ENCODE results near the gene PRR16. TPM values are rescaled to one million over a fixed set of nuclear protein-coding genes. Genes with fewer than 3 reads are reported as not detected.
A peak's percentile ranks its signal among the peaks of the same experiment; 100 is the strongest.
"Not testable (repeated sequence)": the region's sequence is repeated elsewhere in the genome, so short reads cannot be mapped to it uniquely, and the experiment has no call there.

Gene PRR16
- total and polyA plus RNA-seq, 4 experiments from 2014 or later, result not detected

DNA sequence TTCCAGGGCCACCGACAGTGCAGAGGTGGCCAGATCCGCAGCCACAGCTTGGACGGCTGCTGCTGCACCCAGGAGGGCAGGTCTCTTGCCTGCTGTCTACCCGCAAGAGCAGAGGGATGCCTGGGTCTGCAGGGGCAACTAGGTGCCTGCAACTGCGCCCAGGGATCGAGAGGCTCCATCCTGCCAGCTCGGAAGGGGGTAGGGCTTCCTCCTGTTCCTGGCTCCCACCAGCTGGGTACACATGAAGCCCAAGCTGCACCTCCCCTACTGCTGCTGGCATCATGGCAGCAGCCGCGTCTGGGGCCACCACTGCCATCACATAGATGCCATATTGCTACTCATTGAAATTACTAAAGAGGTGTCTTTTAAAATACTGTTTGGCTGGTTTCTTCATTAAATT, 12.7 kb upstream of the PRR16 start:
- Mint-ChIP-seq H3K36me3 (no peaks in the 10 kb centered on the region), H3K27me3 (no peaks in the 10 kb centered on the region), H3K4me3 (no peak overlapping the region), H3K4me1 (no peaks in the 10 kb centered on the region), H3K9me3 (no peaks in the 10 kb centered on the region), H3K27ac (no peak overlapping the region)
- no peaks in the 10 kb centered on the region for H3K36me3 ChIP-seq (ENCODE audit: insufficient read depth, low read length)
- H3K27ac ChIP-seq (ENCODE audit: low read depth, low read length), result no peak overlapping the region
- no peaks in the 10 kb centered on the region for H3K4me1 ChIP-seq (ENCODE audit: insufficient read depth, low read length)
- ChIA-PET POLR2A (ENCODE audit: partially characterized antibody) (no interaction called here), CTCF (ENCODE audit: partially characterized antibody) (no interaction called here)
- intact Hi-C loops (cut with micrococcal nuclease), result no loop called here
- H3K4me3 ChIP-seq (ENCODE audit: low read length in 2 of 2), result no peak overlapping the region
- no peak for DNase-seq
- no peaks in the 10 kb centered on the region for H3K9me3 ChIP-seq (ENCODE audit: control insufficient read depth in 1 of 2, low read length in 2 of 2)
- H3K27me3 ChIP-seq (ENCODE audit: insufficient read depth, low read length), result no peaks in the 10 kb centered on the region

DNA sequence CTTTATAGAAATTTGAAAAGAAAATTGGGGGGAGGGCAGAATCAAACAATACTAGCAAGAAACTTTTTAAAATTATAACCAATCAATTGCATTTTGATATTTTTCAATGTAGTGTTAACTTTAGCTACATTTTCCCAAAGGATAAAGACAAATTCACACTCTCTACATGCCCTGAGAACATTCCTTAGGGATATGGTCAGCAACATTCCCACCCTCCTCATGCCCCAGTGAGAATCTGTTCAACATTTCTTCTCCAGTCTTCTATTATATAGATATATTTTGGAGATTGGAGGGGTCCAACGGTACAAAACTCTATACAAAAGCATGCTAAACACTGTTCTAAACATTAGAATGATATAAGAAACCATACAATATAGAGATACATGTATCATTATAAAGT, 11.6 kb upstream of the PRR16 start:
- POLR2A ChIA-PET (ENCODE audit: partially characterized antibody), result no interaction called here
- no peak for DNase-seq
- Histone ChIP-seq H3K9me3 (ENCODE audit: control insufficient read depth in 1 of 2, low read length in 2 of 2) (no peaks in the 10 kb centered on the region), H3K27ac (ENCODE audit: low read depth, low read length) (no peak overlapping the region), H3K36me3 (ENCODE audit: insufficient read depth, low read length) (no peaks in the 10 kb centered on the region), H3K4me1 (ENCODE audit: insufficient read depth, low read length) (no peaks in the 10 kb centered on the region), H3K27me3 (ENCODE audit: insufficient read depth, low read length) (no peaks in the 10 kb centered on the region), H3K4me3 (ENCODE audit: low read length in 2 of 2) (no peak overlapping the region)
- Mint-ChIP-seq H3K36me3 (no peaks in the 10 kb centered on the region), H3K4me1 (peaks cover 0 to 4% (median 1%) of the 10 kb centered on the region in 4 donors), H3K27ac (no peak overlapping the region), H3K27me3 (no peaks in the 10 kb centered on the region), H3K4me3 (no peak overlapping the region), H3K9me3 (no peaks in the 10 kb centered on the region)
- intact Hi-C loops (cut with micrococcal nuclease), result no loop called here
- CTCF ChIA-PET (ENCODE audit: partially characterized antibody), result no interaction called here

DNA sequence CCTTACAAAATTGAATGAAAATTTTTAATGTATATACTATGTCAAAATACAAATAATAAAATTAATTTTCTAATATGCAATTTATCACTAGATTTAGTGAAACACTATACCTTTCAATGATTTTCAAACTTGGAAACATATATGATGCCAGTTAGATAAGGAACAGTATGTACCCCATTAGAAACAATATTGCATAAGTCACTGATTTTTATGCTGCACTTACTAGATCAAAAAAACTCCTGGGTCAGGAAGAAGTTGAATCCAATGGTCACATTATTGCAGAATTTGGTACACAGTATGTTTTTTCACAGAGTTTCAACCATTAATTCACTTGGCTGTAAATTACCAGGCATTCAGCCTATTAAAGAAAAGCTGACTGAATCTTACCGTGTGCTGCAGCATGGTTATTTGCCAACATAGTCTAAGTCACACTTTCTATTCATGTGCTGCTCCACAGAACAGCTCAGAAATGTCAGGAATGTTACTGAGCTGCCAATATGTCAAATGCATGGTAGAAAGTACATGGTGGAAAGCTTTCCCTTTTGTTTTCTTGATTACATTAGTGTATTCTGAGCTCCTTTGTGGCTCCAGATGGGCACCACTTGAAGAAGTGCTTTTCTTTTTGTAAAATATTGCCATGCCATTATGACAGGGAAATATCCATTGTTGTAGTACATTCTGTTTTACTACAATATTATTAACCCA, 9.9 kb upstream of the PRR16 start:
- no peaks in the 10 kb centered on the region for H3K36me3 ChIP-seq (ENCODE audit: insufficient read depth, low read length)
- Mint-ChIP-seq H3K27me3 (no peaks in the 10 kb centered on the region), H3K36me3 (no peaks in the 10 kb centered on the region), H3K4me3 (no peak overlapping the region), H3K4me1 (peaks cover 0 to 11% (median 1%) of the 10 kb centered on the region in 4 donors), H3K9me3 (no peaks in the 10 kb centered on the region), H3K27ac (no peak overlapping the region)
- CTCF ChIA-PET (ENCODE audit: partially characterized antibody), result interaction anchor here (0.8 kb wide), 1 partner anchor 9 kb away, joined by 3 read pairs; no protein-coding TSS in a partner anchor
- no peaks in the 10 kb centered on the region for H3K27me3 ChIP-seq (ENCODE audit: insufficient read depth, low read length)
- H3K4me3 ChIP-seq (ENCODE audit: low read length in 2 of 2), result no peak overlapping the region
- H3K27ac ChIP-seq (ENCODE audit: low read depth, low read length), result no peak overlapping the region
- no peaks in the 10 kb centered on the region for H3K4me1 ChIP-seq (ENCODE audit: insufficient read depth, low read length)
- intact Hi-C loops (cut with micrococcal nuclease), result no loop called here
- no peak for DNase-seq
- H3K9me3 ChIP-seq (ENCODE audit: control insufficient read depth in 1 of 2, low read length in 2 of 2), result no peaks in the 10 kb centered on the region
- POLR2A ChIA-PET (ENCODE audit: partially characterized antibody), result no interaction called here

DNA sequence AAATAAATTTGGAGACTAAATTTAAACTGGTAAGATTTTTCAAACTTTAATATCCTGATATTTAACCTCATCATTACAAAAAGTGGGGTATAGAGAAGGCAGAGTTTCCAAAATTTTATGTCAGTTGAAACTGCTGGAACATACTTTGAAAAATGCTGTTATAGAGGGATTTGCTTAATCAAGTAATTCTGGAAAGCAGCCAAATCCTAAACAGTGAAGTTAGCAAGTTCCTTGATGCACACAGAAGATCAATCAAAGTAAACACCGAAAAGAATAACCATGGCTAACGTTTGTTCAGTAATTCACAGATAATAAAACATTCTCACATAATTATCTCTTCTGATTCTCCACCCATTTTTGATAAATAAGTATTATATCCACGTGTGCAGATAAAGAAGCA, 8.1 kb upstream of the PRR16 start:
- no peaks in the 10 kb centered on the region for H3K27me3 Mint-ChIP-seq
- H3K4me3 Mint-ChIP-seq, result no peak overlapping the region
- Histone ChIP-seq H3K27ac (ENCODE audit: low read depth, low read length) (no peak overlapping the region), H3K9me3 (ENCODE audit: control insufficient read depth in 1 of 2, low read length in 2 of 2) (no peaks in the 10 kb centered on the region), H3K36me3 (ENCODE audit: insufficient read depth, low read length) (no peaks in the 10 kb centered on the region), H3K4me1 (ENCODE audit: insufficient read depth, low read length) (no peaks in the 10 kb centered on the region), H3K27me3 (ENCODE audit: insufficient read depth, low read length) (no peaks in the 10 kb centered on the region), H3K4me3 (ENCODE audit: low read length in 2 of 2) (no peak overlapping the region)
- CTCF ChIA-PET (ENCODE audit: partially characterized antibody), result no interaction called here
- intact Hi-C loops (cut with micrococcal nuclease), result no loop called here
- no peak overlapping the region for H3K27ac Mint-ChIP-seq
- no peak for DNase-seq
- POLR2A ChIA-PET (ENCODE audit: partially characterized antibody), result no interaction called here
- no peaks in the 10 kb centered on the region for H3K9me3 Mint-ChIP-seq
- no peaks in the 10 kb centered on the region for H3K36me3 Mint-ChIP-seq
- peaks cover 0 to 11% (median 1%) of the 10 kb centered on the region in 4 donors for H3K4me1 Mint-ChIP-seq

DNA sequence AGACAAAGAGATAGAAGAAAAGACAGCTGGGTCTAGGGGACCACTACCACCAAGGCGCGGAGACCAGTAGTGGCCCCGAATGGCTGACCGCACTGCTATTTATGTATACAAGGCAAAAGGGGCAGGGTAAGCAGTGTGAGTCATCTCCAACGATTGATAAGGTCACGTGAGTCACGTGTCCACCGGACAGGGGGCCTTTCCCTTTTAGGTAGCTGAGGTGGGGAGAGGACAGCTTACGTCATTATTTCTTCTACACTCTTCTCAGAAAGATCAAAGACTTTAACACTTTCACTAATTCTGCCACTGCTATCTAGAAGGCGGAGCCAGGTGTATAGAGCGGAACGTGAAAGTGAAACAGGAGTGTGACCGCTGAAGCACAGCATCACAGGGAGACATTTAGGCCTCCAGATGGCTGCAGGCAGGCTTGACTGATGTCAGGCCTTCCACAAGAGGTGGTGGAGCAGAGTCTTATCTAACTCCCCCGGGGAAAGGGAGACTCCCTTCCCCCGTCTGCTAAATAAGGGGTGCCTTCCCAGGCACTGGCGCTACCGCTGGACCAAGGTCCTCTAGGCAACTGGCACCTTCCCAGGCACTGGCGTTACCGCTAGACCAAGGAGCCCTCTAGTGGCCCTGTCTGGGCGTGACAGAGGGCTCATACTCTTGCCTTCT, 6.1 kb upstream of the PRR16 start:
- H3K9me3 Mint-ChIP-seq, result peaks cover 0 to 1% (median 0%) of the 10 kb centered on the region in 8 donors
- peaks cover 5 to 6% of the 10 kb centered on the region in 2 donors for H3K27me3 Mint-ChIP-seq
- Histone ChIP-seq H3K4me3 (ENCODE audit: low read length in 2 of 2) (peak overlapping the region; percentile 28 to 47), H3K36me3 (ENCODE audit: insufficient read depth, low read length) (no peaks in the 10 kb centered on the region), H3K27ac (ENCODE audit: low read depth, low read length) (no peak overlapping the region), H3K4me1 (ENCODE audit: insufficient read depth, low read length) (no peaks in the 10 kb centered on the region), H3K9me3 (ENCODE audit: control insufficient read depth in 1 of 2, low read length in 2 of 2) (no peaks in the 10 kb centered on the region), H3K27me3 (ENCODE audit: insufficient read depth, low read length) (no peaks in the 10 kb centered on the region)
- ChIA-PET POLR2A (ENCODE audit: partially characterized antibody) (no interaction called here), CTCF (ENCODE audit: partially characterized antibody) (interaction anchor here (1.0 to 1.2 kb wide), 2 partner anchors 12 to 1470 kb away, joined by 3 read pairs; partner anchors contain the start of gene DTWD2)
- DNase-seq, result peak; percentile 39 to 66 (median 43)
- H3K4me1 Mint-ChIP-seq, result peaks cover 0 to 12% (median 1%) of the 10 kb centered on the region in 4 donors
- peak overlapping the region; percentile 72 to 85 (median 80) for H3K4me3 Mint-ChIP-seq
- H3K36me3 Mint-ChIP-seq, result no peaks in the 10 kb centered on the region
- H3K27ac Mint-ChIP-seq, result peak overlapping the region in 6 of 7 donors; percentile 13 to 81 (median 40)
- intact Hi-C loops (cut with micrococcal nuclease), result no loop called here

DNA sequence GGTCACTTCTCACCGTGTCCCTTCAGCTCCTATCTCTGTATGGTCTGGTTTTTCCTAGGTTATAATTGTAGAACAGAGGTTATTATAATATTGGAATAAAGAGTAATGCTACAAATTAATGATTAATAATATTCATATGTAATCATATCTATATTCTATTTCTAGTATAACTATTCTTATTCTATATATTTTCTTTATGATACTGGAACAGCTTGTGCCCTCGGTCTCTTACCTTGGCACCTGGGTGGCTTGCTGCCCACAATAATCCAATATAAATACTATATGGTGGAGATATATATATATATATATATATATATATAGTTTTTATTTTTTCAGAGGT, 5.6 kb upstream of the PRR16 start:
- CTCF ChIA-PET (ENCODE audit: partially characterized antibody), result interaction anchor here (1.0 to 1.2 kb wide), 3 partner anchors 13 to 1470 kb away, joined by 3 read pairs; partner anchors contain the start of gene DTWD2
- peaks cover 0 to 17% (median 4%) of the 10 kb centered on the region in 4 donors for H3K4me1 Mint-ChIP-seq
- H3K9me3 ChIP-seq (ENCODE audit: control insufficient read depth in 1 of 2, low read length in 2 of 2); H3K4me3 ChIP-seq (ENCODE audit: low read length in 2 of 2); POLR2A ChIA-PET (ENCODE audit: partially characterized antibody); H3K9me3 Mint-ChIP-seq; H3K36me3 Mint-ChIP-seq; H3K36me3 ChIP-seq (ENCODE audit: insufficient read depth, low read length); H3K4me1 ChIP-seq (ENCODE audit: insufficient read depth, low read length); H3K27me3 ChIP-seq (ENCODE audit: insufficient read depth, low read length); H3K27ac ChIP-seq (ENCODE audit: low read depth, low read length); DNase-seq; intact Hi-C loops (cut with micrococcal nuclease); H3K27me3 Mint-ChIP-seq: not testable (repeated sequence)
- H3K4me3 Mint-ChIP-seq, result peak overlapping the region; percentile 72 to 85 (median 80)
- H3K27ac Mint-ChIP-seq, result peak overlapping the region in 1 of 7 donors; percentile 61

DNA sequence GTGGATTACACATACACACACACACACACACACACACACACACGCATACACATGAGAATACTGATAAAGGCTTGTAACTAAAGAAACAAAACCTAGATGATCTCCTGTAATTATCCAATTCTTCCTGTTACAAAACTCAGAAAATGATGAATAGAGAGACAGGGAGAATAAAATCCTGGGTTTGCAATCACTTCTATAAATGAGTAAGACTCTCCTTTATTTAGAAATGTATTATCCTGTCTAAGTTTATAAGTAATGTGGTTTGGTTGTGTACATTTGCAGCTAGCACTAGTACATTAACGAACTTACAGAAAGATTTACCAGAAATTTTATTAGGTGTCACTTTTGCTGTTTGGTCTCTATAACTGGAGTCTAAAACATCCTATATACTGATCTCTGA, 2.8 kb upstream of the PRR16 start:
- no peak overlapping the region for H3K27ac Mint-ChIP-seq
- Histone ChIP-seq H3K27ac (ENCODE audit: low read depth, low read length) (no peak overlapping the region), H3K9me3 (ENCODE audit: control insufficient read depth in 1 of 2, low read length in 2 of 2) (no peaks in the 10 kb centered on the region), H3K36me3 (ENCODE audit: insufficient read depth, low read length) (no peaks in the 10 kb centered on the region), H3K27me3 (ENCODE audit: insufficient read depth, low read length) (no peaks in the 10 kb centered on the region), H3K4me3 (ENCODE audit: low read length in 2 of 2) (no peak overlapping the region), H3K4me1 (ENCODE audit: insufficient read depth, low read length) (no peaks in the 10 kb centered on the region)
- intact Hi-C loops (cut with micrococcal nuclease), result no loop called here
- POLR2A ChIA-PET (ENCODE audit: partially characterized antibody), result no interaction called here
- H3K4me1 Mint-ChIP-seq, result peaks cover 4 to 37% (median 9%) of the 10 kb centered on the region in 4 donors
- H3K4me3 Mint-ChIP-seq, result no peak overlapping the region
- peaks cover 0 to 4% (median 0%) of the 10 kb centered on the region in 8 donors for H3K9me3 Mint-ChIP-seq
- H3K27me3 Mint-ChIP-seq, result peaks cover 23 to 24% of the 10 kb centered on the region in 2 donors
- no peak for DNase-seq
- CTCF ChIA-PET (ENCODE audit: partially characterized antibody), result no interaction called here
- no peaks in the 10 kb centered on the region for H3K36me3 Mint-ChIP-seq

Data from CD4-positive, alpha-beta memory T cell (primary cell).